Measurements from ENCODE around the gene PDF. TPM values are rescaled to one million over a fixed set of nuclear protein-coding genes. Genes with fewer than 3 reads are reported as not detected.
"Not testable (repeated sequence)": the region's sequence is repeated elsewhere in the genome, so short reads cannot be mapped to it uniquely, and the experiment has no call there.

Gene PDF
- total RNA-seq, 1 donor from 2014 or later, result 12.0 TPM

DNA sequence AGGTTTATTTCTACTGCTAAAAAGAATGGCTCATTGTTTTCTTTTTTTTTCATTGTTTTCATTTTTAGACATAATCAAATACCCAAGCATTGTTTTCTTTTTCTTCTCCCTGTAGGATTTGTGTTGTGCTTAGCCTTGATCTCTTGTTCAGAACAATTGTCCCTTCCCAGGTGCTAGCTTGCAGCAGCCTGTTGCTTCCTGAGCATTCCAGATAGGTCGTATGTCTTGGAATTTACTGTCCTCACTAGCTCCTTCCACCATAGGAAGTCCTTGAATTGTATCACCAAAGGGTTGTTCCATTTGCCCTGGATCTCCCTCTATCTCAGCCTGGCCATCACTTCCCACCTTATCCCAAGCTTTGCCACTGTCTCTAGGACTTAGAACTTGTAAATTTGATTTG lies 29.2 kb downstream of the PDF start:
- TF ChIP-seq, protein P1, sequence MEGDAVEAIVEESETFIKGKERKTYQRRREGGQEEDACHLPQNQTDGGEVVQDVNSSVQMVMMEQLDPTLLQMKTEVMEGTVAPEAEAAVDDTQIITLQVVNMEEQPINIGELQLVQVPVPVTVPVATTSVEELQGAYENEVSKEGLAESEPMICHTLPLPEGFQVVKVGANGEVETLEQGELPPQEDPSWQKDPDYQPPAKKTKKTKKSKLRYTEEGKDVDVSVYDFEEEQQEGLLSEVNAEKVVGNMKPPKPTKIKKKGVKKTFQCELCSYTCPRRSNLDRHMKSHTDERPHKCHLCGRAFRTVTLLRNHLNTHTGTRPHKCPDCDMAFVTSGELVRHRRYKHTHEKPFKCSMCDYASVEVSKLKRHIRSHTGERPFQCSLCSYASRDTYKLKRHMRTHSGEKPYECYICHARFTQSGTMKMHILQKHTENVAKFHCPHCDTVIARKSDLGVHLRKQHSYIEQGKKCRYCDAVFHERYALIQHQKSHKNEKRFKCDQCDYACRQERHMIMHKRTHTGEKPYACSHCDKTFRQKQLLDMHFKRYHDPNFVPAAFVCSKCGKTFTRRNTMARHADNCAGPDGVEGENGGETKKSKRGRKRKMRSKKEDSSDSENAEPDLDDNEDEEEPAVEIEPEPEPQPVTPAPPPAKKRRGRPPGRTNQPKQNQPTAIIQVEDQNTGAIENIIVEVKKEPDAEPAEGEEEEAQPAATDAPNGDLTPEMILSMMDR (IDR thresholded peaks at IDR 0.05; ENCODE audit: partially characterized antibody, unreplicated experiment), result no peak

DNA sequence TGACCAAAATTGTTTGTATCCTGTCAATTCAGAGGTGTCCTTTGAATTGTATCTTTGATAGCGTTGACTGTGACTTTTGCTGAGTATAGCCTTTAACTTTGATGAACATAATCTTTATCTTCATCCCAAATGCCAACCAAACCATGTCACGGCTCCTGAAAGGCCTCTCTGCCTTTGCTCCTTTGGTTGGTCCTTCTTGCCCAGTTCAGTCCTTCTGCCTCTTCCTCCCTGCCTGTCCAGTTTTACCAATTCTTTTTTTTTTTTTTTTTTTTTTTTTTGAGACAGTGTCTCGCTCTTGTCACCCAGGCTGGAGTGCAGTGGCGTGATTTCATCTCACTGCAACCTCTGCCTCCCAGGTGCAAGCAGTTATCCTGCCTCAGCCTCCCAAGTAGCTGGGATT lies 32.1 kb downstream of the PDF start:
- Mint-ChIP-seq H3K4me3 (ENCODE audit: unreplicated experiment) (no peak overlapping the region), H3K9me3 (ENCODE audit: unreplicated experiment) (peaks cover 5% of the 10 kb centered on the region), H3K27ac (ENCODE audit: unreplicated experiment) (no peak overlapping the region), H3K27me3 (ENCODE audit: unreplicated experiment) (peaks cover 4% of the 10 kb centered on the region), H3K36me3 (ENCODE audit: unreplicated experiment) (no peaks in the 10 kb centered on the region), H3K4me1 (ENCODE audit: low read depth, unreplicated experiment) (peaks cover 4% of the 10 kb centered on the region)
- TF ChIP-seq, protein P1 (IDR thresholded peaks at IDR 0.05; ENCODE audit: partially characterized antibody, unreplicated experiment), result no peak
- DNase-seq, result no peak

More for the DNA sequence above, 29.2 kb downstream of the PDF start:
- Mint-ChIP-seq H3K27me3 (ENCODE audit: unreplicated experiment) (peaks cover 1% of the 10 kb centered on the region), H3K27ac (ENCODE audit: unreplicated experiment) (no peak overlapping the region), H3K9me3 (ENCODE audit: unreplicated experiment) (peaks cover 2% of the 10 kb centered on the region), H3K4me1 (ENCODE audit: low read depth, unreplicated experiment) (no peaks in the 10 kb centered on the region), H3K36me3 (ENCODE audit: unreplicated experiment) (no peaks in the 10 kb centered on the region), H3K4me3 (ENCODE audit: unreplicated experiment) (no peak overlapping the region)
- no peak for DNase-seq

DNA sequence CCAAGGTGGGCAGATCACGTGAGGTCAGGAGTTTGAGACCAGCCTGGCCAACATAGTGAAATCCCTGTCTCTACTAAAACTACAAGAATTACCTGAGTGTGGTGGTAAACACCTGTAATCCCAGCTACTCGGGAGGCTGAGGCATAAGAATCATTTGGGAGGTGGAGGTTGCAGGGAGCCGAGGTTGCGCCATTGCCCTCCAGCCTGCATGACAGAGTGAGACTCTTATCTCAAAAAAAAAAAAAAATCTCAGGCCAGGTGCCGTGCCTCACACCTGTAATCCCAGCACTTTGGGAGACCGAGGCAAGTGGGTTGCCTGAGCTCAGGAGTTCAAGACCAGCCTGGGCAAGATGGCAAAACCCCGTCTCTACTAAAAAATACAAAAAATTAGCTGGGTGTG lies 33.6 kb downstream of the PDF start:
- H3K36me3 Mint-ChIP-seq (ENCODE audit: unreplicated experiment); DNase-seq; H3K9me3 Mint-ChIP-seq (ENCODE audit: unreplicated experiment); H3K4me3 Mint-ChIP-seq (ENCODE audit: unreplicated experiment); H3K27ac Mint-ChIP-seq (ENCODE audit: unreplicated experiment); H3K4me1 Mint-ChIP-seq (ENCODE audit: low read depth, unreplicated experiment); H3K27me3 Mint-ChIP-seq (ENCODE audit: unreplicated experiment): not testable (repeated sequence)

- Mint-ChIP-seq H3K4me1 (ENCODE audit: low read depth, unreplicated experiment) (peaks cover 8% of the 10 kb centered on the region), H3K27me3 (ENCODE audit: unreplicated experiment) (peaks cover 4% of the 10 kb centered on the region), H3K9me3 (ENCODE audit: unreplicated experiment) (peaks cover 4% of the 10 kb centered on the region), H3K4me3 (ENCODE audit: unreplicated experiment) (no peak overlapping the region), H3K27ac (ENCODE audit: unreplicated experiment) (no peak overlapping the region), H3K36me3 (ENCODE audit: unreplicated experiment) (no peaks in the 10 kb centered on the region)
- no peak for DNase-seq
- TF ChIP-seq, protein P1 (IDR thresholded peaks at IDR 0.05; ENCODE audit: partially characterized antibody, unreplicated experiment), result no peak
Measured at GRCh38 chr16:69294051-69294450, 36.3 kb downstream of the PDF start.

DNA sequence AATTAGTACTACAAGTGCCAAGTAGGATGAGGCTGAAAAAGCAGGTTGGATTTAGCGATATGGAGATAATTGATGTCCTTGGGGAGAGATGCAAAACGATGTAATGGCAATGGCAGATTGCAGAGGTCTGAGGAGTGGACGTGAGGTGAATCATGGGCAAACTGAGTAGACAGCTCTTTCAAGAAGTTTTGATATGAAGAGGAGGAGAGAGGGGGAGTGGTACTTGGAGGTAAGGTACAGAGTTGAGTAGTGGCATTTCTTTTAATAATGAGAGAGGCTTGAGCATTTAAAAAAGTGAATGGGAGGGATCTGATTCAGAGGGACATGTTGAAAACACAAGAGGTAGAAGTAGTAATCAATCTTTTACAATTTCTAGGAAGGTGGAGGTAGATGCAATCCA lies 37.0 kb downstream of the PDF start:
- Mint-ChIP-seq H3K36me3 (ENCODE audit: unreplicated experiment) (no peaks in the 10 kb centered on the region), H3K4me3 (ENCODE audit: unreplicated experiment) (peak overlapping the region; percentile 2), H3K4me1 (ENCODE audit: low read depth, unreplicated experiment) (peaks cover 8% of the 10 kb centered on the region), H3K27ac (ENCODE audit: unreplicated experiment) (peak overlapping the region; percentile 20), H3K27me3 (ENCODE audit: unreplicated experiment) (peaks cover 4% of the 10 kb centered on the region), H3K9me3 (ENCODE audit: unreplicated experiment) (peaks cover 4% of the 10 kb centered on the region)
- TF ChIP-seq, protein P1 (IDR thresholded peaks at IDR 0.05; ENCODE audit: partially characterized antibody, unreplicated experiment), result no peak
- DNase-seq, result no peak

DNA sequence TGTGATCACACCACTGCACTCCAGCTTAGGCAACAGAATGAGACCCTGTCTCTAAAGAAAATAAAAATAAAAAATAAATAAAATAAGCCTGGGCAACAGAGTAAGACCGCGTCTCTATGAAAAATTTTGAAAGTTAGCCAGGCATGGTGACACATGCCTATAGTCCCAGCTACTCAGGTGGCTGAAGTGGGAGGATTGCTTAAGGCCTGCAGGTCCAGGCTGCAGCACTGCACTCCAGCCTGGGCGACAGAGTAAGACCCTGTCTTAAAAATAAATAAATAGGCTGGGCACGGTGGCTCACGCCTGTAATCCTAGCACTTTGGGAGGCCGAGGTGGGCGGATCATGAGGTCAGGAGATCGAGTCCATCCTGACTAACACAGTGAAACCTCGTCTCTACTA lies 38.7 kb downstream of the PDF start:
- not testable (repeated sequence) for H3K27ac Mint-ChIP-seq (ENCODE audit: unreplicated experiment); H3K4me3 Mint-ChIP-seq (ENCODE audit: unreplicated experiment); H3K4me1 Mint-ChIP-seq (ENCODE audit: low read depth, unreplicated experiment); H3K9me3 Mint-ChIP-seq (ENCODE audit: unreplicated experiment); H3K27me3 Mint-ChIP-seq (ENCODE audit: unreplicated experiment); DNase-seq; H3K36me3 Mint-ChIP-seq (ENCODE audit: unreplicated experiment)

All from glutamatergic neuron (in vitro differentiated cells).